BE2C (cell line): ENCODE data around the gene UBR3.
"Not testable (repeated sequence)": the region's sequence is repeated elsewhere in the genome, so short reads cannot be mapped to it uniquely, and the experiment has no call there.

Experiments
- DNase-seq: peaks from one replicate; pipeline ENCODE4 v3.0.0-alpha.2; 2020
- H3K27me3 ChIP-seq: fragments of 250-450 bp; sonication (Bioruptor Pico); 2 replicates; pipeline ENCODE4 v1.5.1; 2020; ENCODE audit warnings: mild to moderate bottlenecking
- H3K36me3 ChIP-seq: fragments of 250-450 bp; sonication (Bioruptor Pico); 2 replicates; pipeline ENCODE4 v1.5.1; 2020; ENCODE audit warnings: mild to moderate bottlenecking
- H3K4me1 ChIP-seq: fragments of 250-450 bp; sonication (Bioruptor Pico); 2 replicates; pipeline ENCODE4 v1.5.1; 2020
- H3K4me3 ChIP-seq: 2 replicates; pipeline ENCODE4 v1.5.1; 2011; ENCODE audit warnings: low read depth, low read length
- H3K9me3 ChIP-seq: fragments of 250-450 bp; sonication (Bioruptor Pico); 2 replicates; pipeline ENCODE4 v1.5.1; 2020
- CTCF ChIP-seq: IDR thresholded peaks from 2 replicates; pipeline ENCODE4 v1.5.1; 2012; ENCODE audit warnings: mild to moderate bottlenecking, low read depth, low read length

UBR3 gene

GRCh38 chr2:169923977-169924376 lies 96.7 kb downstream of the UBR3 start:
- Histone ChIP-seq H3K4me1 (no peaks in the 10 kb centered on the region), H3K27me3 (no peaks in the 10 kb centered on the region), H3K4me3 (no peak overlapping the region), H3K36me3 (no peaks in the 10 kb centered on the region; the same call in 1 of the 2 replicates), H3K9me3 (no peaks in the 10 kb centered on the region)
- DNase-seq: no peak
- no peak for TF ChIP-seq CTCF

- no peak for DNase-seq
- no peaks in the 10 kb centered on the region for H3K9me3 ChIP-seq
- H3K27me3 ChIP-seq: no peaks in the 10 kb centered on the region
- H3K36me3 ChIP-seq: no peaks in the 10 kb centered on the region; the same call in 1 of the 2 replicates
- H3K4me1 ChIP-seq: no peaks in the 10 kb centered on the region
- no peak overlapping the region for H3K4me3 ChIP-seq
- TF ChIP-seq CTCF: no peak
These were observed 98.7 kb downstream of the UBR3 start for GRCh38 chr2:169925968-169926367.

GRCh38 chr2:169928463-169928864 lies 101.2 kb downstream of the UBR3 start:
- H3K36me3 ChIP-seq: no peaks in the 10 kb centered on the region; the same call in 1 of the 2 replicates
- TF ChIP-seq CTCF: peak; percentile 17; the same call in 1 of the 2 replicates
- H3K27me3 ChIP-seq: no peaks in the 10 kb centered on the region
- no peak for DNase-seq
- no peaks in the 10 kb centered on the region for H3K9me3 ChIP-seq
- H3K4me3 ChIP-seq: no peak overlapping the region
- H3K4me1 ChIP-seq: no peaks in the 10 kb centered on the region

GRCh38 chr2:169933124-169933711 lies 106.0 kb downstream of the UBR3 start:
- Histone ChIP-seq H3K36me3 (no peaks in the 10 kb centered on the region), H3K4me1 (no peaks in the 10 kb centered on the region), H3K4me3 (no peak overlapping the region), H3K9me3 (no peaks in the 10 kb centered on the region), H3K27me3 (no peaks in the 10 kb centered on the region)
- no peak for DNase-seq
- TF ChIP-seq CTCF: peak; percentile 74

- not testable (repeated sequence) for H3K9me3 ChIP-seq, H3K36me3 ChIP-seq, H3K27me3 ChIP-seq, H3K4me1 ChIP-seq, DNase-seq, H3K4me3 ChIP-seq
These were observed 109.4 kb downstream of the UBR3 start for GRCh38 chr2:169936652-169937051.

GRCh38 chr2:169945515-169945914 lies 118.3 kb downstream of the UBR3 start:
- Histone ChIP-seq H3K4me3 (no peak overlapping the region), H3K9me3 (no peaks in the 10 kb centered on the region), H3K27me3 (no peaks in the 10 kb centered on the region), H3K4me1 (no peaks in the 10 kb centered on the region), H3K36me3 (no peaks in the 10 kb centered on the region)
- TF ChIP-seq CTCF: no peak
- no peak for DNase-seq

GRCh38 chr2:169946092-169946491 lies 118.8 kb downstream of the UBR3 start:
- TF ChIP-seq CTCF: no peak
- Histone ChIP-seq H3K9me3 (no peaks in the 10 kb centered on the region), H3K4me3 (no peak overlapping the region), H3K36me3 (no peaks in the 10 kb centered on the region), H3K27me3 (no peaks in the 10 kb centered on the region), H3K4me1 (no peaks in the 10 kb centered on the region)
- no peak for DNase-seq
